Natural killer cell (primary cell): Measurements from ENCODE around the gene CPLX3. TPM values are rescaled to one million over a fixed set of nuclear protein-coding genes. Genes with fewer than 3 reads are reported as not detected.
A peak's percentile ranks its signal among the peaks of the same experiment; 100 is the strongest.

Source experiments
- ATAC-seq, 3 donors: fragments of 150-1000 bp in 2 of 3; fragments of 200-7000 bp in 1 of 3; cut with Tn5 transposase; 1 replicate in 1 of 3; 2 replicates in 2 of 3; pipeline ENCODE4 v1.10.0; 2021; ENCODE audit warnings: mild to moderate bottlenecking in 2 of 3, moderate library complexity in 2 of 3
- DNase-seq, 2 donors: peaks; one replicate each; pipeline versions ENCODE4 v3.0.0 to v3.0.0-alpha.2; 2013 to 2021; ENCODE audit warnings: mixed read lengths in 1 of 2
- H3K27ac ChIP-seq: one replicate; pipeline ENCODE4 v1.5.1; 2013; ENCODE audit warnings: mild to moderate bottlenecking, low read length
- H3K27me3 ChIP-seq: one replicate; pipeline ENCODE4 v1.6.1; 2013; ENCODE audit warnings: low read length; ENCODE audit not compliant: control insufficient read depth, insufficient read depth
- H3K36me3 ChIP-seq: one replicate; pipeline ENCODE4 v1.6.1; 2013; ENCODE audit warnings: low read length; ENCODE audit not compliant: control insufficient read depth, insufficient read depth
- H3K4me1 ChIP-seq: one replicate; pipeline ENCODE4 v1.6.1; 2013; ENCODE audit warnings: low read length; ENCODE audit not compliant: control insufficient read depth, insufficient read depth
- H3K4me3 ChIP-seq: one replicate; pipeline ENCODE4 v1.5.1; 2013; ENCODE audit warnings: low read length
- H3K9me3 ChIP-seq: one replicate; pipeline ENCODE4 v1.6.1; 2013; ENCODE audit warnings: low read length; ENCODE audit not compliant: control insufficient read depth, insufficient read depth
- H3K27ac Mint-ChIP-seq, 2 donors: one replicate each; pipeline ENCODE4 v1.8.0; 2022; ENCODE audit warnings: mild to moderate bottlenecking in 2 of 2, mixed read lengths in 2 of 2, moderate library complexity in 1 of 2
- H3K27me3 Mint-ChIP-seq, 2 donors: one replicate each; pipeline ENCODE4 v1.8.0; 2022; ENCODE audit warnings: low read depth in 2 of 2, mixed read lengths in 2 of 2
- H3K36me3 Mint-ChIP-seq: one replicate; pipeline ENCODE4 v1.8.0; 2022; ENCODE audit warnings: mixed read lengths
- H3K4me1 Mint-ChIP-seq, 2 donors: one replicate each; pipeline ENCODE4 v1.8.0; 2022; ENCODE audit warnings: mixed read lengths in 2 of 2
- H3K4me3 Mint-ChIP-seq: one replicate; pipeline ENCODE4 v1.8.0; 2022; ENCODE audit warnings: mild to moderate bottlenecking, moderate library complexity, mixed read lengths
- H3K9me3 Mint-ChIP-seq, 2 donors: one replicate each; pipeline ENCODE4 v1.8.0; 2022; ENCODE audit warnings: mixed read lengths in 2 of 2
- CTCF ChIP-seq: fragments of 200-600 bp; IDR thresholded peaks from one replicate; pipeline ENCODE4 v1.8.0; 2022; ENCODE audit warnings: antibody characterized with exemption
- WGBS: methylation state at CpG from one replicate; pipeline ENCODE4 v1.1.7; 2013; ENCODE audit warnings: missing lambda C conversion rate; ENCODE audit not compliant: insufficient coverage; 5-methylcytosine and 5-hydroxymethylcytosine counted together
- intact Hi-C: fragments of 100-400 bp; cut with micrococcal nuclease; formaldehyde crosslinking; loops from one replicate; pipeline ENCODE4 v1.14.2; 2022
- total RNA-seq, 4 donors: library from RNA; stranded (reverse); fragments of 120-200 nt in 1 of 4; gene quantifications; one replicate each; pipeline versions ENCODE4 v1.2.3 to v1.2.4, GENCODE V29; 2013 to 2022

Gene CPLX3
- total RNA-seq, 3 donors from 2014 or later (not counting 1 experiment from before 2014, with no cell fraction given): 0.16 to 0.93 TPM; not detected in 1

GRCh38 chr15:74786551-74787165 is 39.8 kb upstream of the CPLX3 start:
- no peaks in the 10 kb centered on the region for H3K27me3 ChIP-seq
- H3K4me1 Mint-ChIP-seq: peaks cover 80 to 90% of the 10 kb centered on the region in 2 donors
- H3K4me1 ChIP-seq: peaks cover 85% of the 10 kb centered on the region
- H3K4me3 ChIP-seq: peak overlapping the region; percentile 37
- DNase-seq (no peak), ATAC-seq (no peak)
- peak overlapping the region; percentile 95 to 100 for H3K27ac Mint-ChIP-seq
- H3K36me3 Mint-ChIP-seq: no peaks in the 10 kb centered on the region
- H3K9me3 Mint-ChIP-seq: no peaks in the 10 kb centered on the region
- WGBS: 6% methylated on average over 4 of the region's 7 CpGs
- peak overlapping the region; percentile 94 for H3K27ac ChIP-seq
- H3K4me3 Mint-ChIP-seq: peak overlapping the region; percentile 97
- TF ChIP-seq CTCF: no peak
- H3K36me3 ChIP-seq: peaks cover 6% of the 10 kb centered on the region
- intact Hi-C loops: loop anchor here (1.0 to 10.0 kb wide), 6 partner anchors 10 to 668 kb away; partner anchors contain the start of genes C15orf39, COX5A, SIN3A and ULK3
- no peaks in the 10 kb centered on the region for H3K27me3 Mint-ChIP-seq
- no peaks in the 10 kb centered on the region for H3K9me3 ChIP-seq

- H3K27me3 Mint-ChIP-seq: no peaks in the 10 kb centered on the region
- Histone ChIP-seq H3K4me3 (peak overlapping the region; percentile 43), H3K27me3 (no peaks in the 10 kb centered on the region), H3K27ac (peak overlapping the region; percentile 94), H3K36me3 (peaks cover 11% of the 10 kb centered on the region), H3K4me1 (peaks cover 92% of the 10 kb centered on the region), H3K9me3 (no peaks in the 10 kb centered on the region)
- no peaks in the 10 kb centered on the region for H3K9me3 Mint-ChIP-seq
- peak overlapping the region; percentile 97 for H3K4me3 Mint-ChIP-seq
- DNase-seq (peak; percentile 91 to 96), ATAC-seq (peak; percentile 57 to 83 (median 75))
- H3K4me1 Mint-ChIP-seq: peaks cover 87 to 98% of the 10 kb centered on the region in 2 donors
- intact Hi-C loops: loop anchor here (1.0 to 10.0 kb wide), 7 partner anchors 9 to 667 kb away; partner anchors contain the start of genes ARID3B, C15orf39, COX5A and SIN3A
- WGBS: 0% methylated on average over 13 of the region's 13 CpGs
- H3K27ac Mint-ChIP-seq: peak overlapping the region; percentile 95 to 100
- H3K36me3 Mint-ChIP-seq: no peaks in the 10 kb centered on the region
- TF ChIP-seq CTCF: peak; percentile 72
Observed at GRCh38 chr15:74787251-74788041, 39.0 kb upstream of the CPLX3 start.

- no peak for TF ChIP-seq CTCF
- intact Hi-C loops: loop anchor here (2.0 to 10.0 kb wide), 5 partner anchors 54 to 667 kb away; partner anchors contain the start of genes ARID3B, C15orf39, COX5A and SIN3A
- Histone ChIP-seq H3K27me3 (no peaks in the 10 kb centered on the region), H3K4me3 (peak overlapping the region; percentile 43), H3K9me3 (no peaks in the 10 kb centered on the region), H3K4me1 (peaks cover 95% of the 10 kb centered on the region), H3K36me3 (peaks cover 13% of the 10 kb centered on the region), H3K27ac (peak overlapping the region; percentile 94)
- Mint-ChIP-seq H3K4me3 (peak overlapping the region; percentile 97), H3K27ac (peak overlapping the region; percentile 95 to 100), H3K27me3 (no peaks in the 10 kb centered on the region), H3K4me1 (peaks cover 93 to 99% of the 10 kb centered on the region in 2 donors), H3K9me3 (no peaks in the 10 kb centered on the region), H3K36me3 (no peaks in the 10 kb centered on the region)
- peak in 2 of 3 donors; percentile 0 for ATAC-seq
- 3% methylated on average over 7 of the region's 7 CpGs for WGBS
- DNase-seq: no peak
Observed at GRCh38 chr15:74788042-74788682, 38.3 kb upstream of the CPLX3 start.
